Measurements from ENCODE around the gene ADGRL3. TPM values are rescaled to one million over a fixed set of nuclear protein-coding genes. Genes with fewer than 3 reads are reported as not detected.

The ADGRL3 gene
- total RNA-seq, 4 donors from 2014 or later, result 6.5 to 19.0 (median 14.0) TPM

DNA sequence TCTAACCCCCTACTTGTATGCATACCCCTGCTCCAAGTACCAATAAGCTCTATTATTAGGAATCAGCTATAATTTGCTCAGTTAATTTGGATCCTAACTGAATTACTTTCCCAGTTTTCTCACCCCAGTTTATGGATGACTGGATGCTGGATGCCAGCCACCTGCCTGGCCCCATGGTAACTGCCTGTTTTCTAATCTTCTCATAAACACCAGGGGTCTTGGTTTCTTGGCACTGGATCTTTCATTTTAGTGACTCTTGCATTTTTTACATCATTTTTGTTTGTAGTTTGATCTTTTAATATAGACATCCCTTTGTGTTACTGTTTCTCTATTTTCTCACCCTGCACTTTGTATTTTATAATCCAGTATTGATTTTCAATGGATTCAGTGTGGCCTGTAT lies 246.8 kb downstream of the ADGRL3 start:
- Histone ChIP-seq H3K36me3 (no peaks in the 10 kb centered on the region), H3K4me1 (peaks cover 4% of the 10 kb centered on the region)

DNA sequence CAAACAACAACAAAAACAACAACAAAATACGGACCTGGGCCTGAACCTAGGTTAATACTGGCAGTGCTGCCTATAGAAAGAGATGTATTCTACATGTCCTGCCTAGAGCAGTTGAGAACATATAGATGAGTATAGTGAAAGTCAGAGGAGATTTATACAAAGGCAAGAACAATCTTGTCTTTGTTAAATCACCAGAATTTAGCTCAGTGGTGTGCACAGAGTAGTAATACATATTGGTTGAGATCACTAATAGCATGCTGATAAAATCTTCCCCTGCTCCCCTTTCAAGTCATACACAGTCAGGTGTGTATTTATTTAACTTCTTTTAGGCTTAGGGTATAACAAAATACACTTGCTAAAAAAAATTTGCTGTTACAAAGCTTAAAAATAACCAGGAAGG lies 247.8 kb downstream of the ADGRL3 start:
- Histone ChIP-seq H3K36me3 (no peaks in the 10 kb centered on the region), H3K4me3 (no peak overlapping the region), H3K4me1 (peaks cover 4% of the 10 kb centered on the region), H3K27me3 (no peaks in the 10 kb centered on the region), H3K9me3 (no peaks in the 10 kb centered on the region), H3K27ac (no peak overlapping the region)
- no peak for TF ChIP-seq POLR2AphosphoS5 (IDR thresholded peaks at IDR 0.05)
- no peak for DNase-seq (ENCODE audit: low spot score in 2 of 2)
- 78% methylated on average over 1 of the region's 1 CpG for WGBS

More for the DNA sequence above, 246.8 kb downstream of the ADGRL3 start:
- Histone ChIP-seq H3K27ac (no peak overlapping the region), H3K9me3 (no peaks in the 10 kb centered on the region), H3K27me3 (no peaks in the 10 kb centered on the region), H3K4me3 (no peak overlapping the region)
- DNase-seq (ENCODE audit: low spot score in 2 of 2), result no peak
- TF ChIP-seq, protein P1, sequence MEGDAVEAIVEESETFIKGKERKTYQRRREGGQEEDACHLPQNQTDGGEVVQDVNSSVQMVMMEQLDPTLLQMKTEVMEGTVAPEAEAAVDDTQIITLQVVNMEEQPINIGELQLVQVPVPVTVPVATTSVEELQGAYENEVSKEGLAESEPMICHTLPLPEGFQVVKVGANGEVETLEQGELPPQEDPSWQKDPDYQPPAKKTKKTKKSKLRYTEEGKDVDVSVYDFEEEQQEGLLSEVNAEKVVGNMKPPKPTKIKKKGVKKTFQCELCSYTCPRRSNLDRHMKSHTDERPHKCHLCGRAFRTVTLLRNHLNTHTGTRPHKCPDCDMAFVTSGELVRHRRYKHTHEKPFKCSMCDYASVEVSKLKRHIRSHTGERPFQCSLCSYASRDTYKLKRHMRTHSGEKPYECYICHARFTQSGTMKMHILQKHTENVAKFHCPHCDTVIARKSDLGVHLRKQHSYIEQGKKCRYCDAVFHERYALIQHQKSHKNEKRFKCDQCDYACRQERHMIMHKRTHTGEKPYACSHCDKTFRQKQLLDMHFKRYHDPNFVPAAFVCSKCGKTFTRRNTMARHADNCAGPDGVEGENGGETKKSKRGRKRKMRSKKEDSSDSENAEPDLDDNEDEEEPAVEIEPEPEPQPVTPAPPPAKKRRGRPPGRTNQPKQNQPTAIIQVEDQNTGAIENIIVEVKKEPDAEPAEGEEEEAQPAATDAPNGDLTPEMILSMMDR (IDR thresholded peaks at IDR 0.05), result no peak
- TF ChIP-seq POLR2A (IDR thresholded peaks at IDR 0.05) (no peak), EP300 (IDR thresholded peaks at IDR 0.05) (no peak)

DNA sequence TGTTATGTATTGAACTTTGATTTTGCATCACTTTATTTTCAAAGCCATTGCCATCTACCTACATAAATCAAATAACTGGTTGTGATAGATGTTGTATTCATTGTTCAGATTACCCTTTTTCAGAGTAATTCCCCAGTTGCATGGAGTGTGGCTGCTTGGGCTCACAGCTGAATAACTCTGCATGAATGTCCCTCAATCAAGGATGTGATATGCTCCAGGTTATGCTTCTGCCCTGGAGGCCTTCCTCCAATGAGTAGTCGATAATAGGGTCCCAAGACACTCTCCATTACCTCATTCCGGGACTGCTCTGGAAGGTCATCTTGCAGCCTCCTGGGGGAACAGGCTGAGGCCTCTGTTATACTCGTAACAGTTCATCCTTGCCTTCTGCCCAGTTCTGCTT lies 251.8 kb downstream of the ADGRL3 start:
- TF ChIP-seq, protein P1 (IDR thresholded peaks at IDR 0.05), result no peak
- TF ChIP-seq POLR2A (IDR thresholded peaks at IDR 0.05), result no peak
- no peak for TF ChIP-seq EP300 (IDR thresholded peaks at IDR 0.05)
- no peak for TF ChIP-seq POLR2AphosphoS5 (IDR thresholded peaks at IDR 0.05)
- no peak for DNase-seq (ENCODE audit: low spot score in 2 of 2)
- Histone ChIP-seq H3K27ac (no peak overlapping the region), H3K9me3 (no peaks in the 10 kb centered on the region), H3K27me3 (no peaks in the 10 kb centered on the region), H3K36me3 (no peaks in the 10 kb centered on the region), H3K4me1 (no peaks in the 10 kb centered on the region), H3K4me3 (no peak overlapping the region)
- WGBS, result 82% methylated on average over 3 of the region's 3 CpGs

DNA sequence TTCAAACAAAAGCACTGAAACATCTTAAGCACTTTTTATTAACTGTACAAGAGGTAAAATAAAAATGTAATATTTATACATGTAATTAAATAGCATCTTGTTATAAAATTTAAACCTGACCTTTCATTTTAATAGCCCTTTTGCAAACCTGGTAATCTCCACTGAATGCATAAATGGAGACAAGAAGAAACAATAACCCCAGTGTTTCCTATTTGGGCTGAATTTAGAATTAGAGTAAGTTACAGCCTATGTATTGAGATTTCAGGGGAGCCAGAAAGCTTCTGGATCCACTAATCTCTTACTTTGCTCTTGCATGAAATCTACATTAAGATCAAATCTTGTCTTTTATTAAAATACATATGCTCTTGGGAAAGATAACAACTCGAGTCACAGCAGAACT lies 261.8 kb downstream of the ADGRL3 start:
- no peaks in the 10 kb centered on the region for H3K27me3 ChIP-seq
- WGBS, result 58% methylated on average over 1 of the region's 1 CpG
- TF ChIP-seq POLR2AphosphoS5 (IDR thresholded peaks at IDR 0.05) (no peak), POLR2A (IDR thresholded peaks at IDR 0.05) (no peak), EP300 (IDR thresholded peaks at IDR 0.05) (no peak)
- TF ChIP-seq, protein P1 (IDR thresholded peaks at IDR 0.05), result no peak

DNA sequence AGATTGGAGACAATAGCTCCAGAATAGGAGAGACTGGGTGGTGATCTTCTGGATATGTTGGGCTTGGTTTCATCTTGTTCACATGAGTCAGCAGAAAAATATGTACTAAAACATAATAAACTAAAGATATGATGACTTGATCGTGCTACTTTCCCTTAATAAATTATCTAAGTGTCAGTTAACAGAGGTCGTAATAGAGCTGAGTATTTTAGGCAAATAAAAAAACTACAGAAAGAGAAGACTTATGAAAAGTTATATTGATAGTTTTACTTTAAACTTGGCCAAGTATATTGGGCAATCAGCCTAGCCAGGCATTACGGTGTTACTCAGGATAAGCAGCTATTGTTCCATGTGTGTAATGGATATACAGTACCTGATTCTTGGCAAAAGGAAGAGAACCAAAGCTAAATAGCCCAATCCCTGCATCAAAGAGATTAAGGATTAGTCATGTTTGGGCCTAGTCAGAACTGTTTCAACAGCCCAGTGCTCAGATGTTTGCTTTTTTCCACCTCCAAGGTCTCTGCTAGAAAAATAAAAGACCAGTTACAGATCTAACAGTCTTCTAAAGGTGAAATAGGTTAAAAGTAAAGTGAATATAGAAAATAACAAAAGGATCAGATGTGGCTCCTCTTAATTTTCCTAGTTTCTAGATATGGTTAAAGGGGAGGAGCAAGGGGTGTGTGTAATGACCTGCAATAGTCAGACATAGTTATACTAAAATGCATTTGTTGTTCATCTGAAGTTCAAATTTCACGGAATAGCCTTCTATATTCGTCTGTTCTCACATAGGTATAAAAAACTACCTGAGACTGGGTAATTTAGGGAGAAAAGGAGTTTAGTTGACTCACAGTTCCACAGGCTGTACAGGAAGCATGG lies 262.6 kb downstream of the ADGRL3 start:
- TF ChIP-seq, protein P1 (IDR thresholded peaks at IDR 0.05), result no peak
- no peak for TF ChIP-seq POLR2AphosphoS5 (IDR thresholded peaks at IDR 0.05)
- no peak for TF ChIP-seq POLR2A (IDR thresholded peaks at IDR 0.05)
- TF ChIP-seq EP300 (IDR thresholded peaks at IDR 0.05), result no peak
- H3K4me3 ChIP-seq, result no peak overlapping the region

More for the DNA sequence above, 261.8 kb downstream of the ADGRL3 start:
- Histone ChIP-seq H3K36me3 (no peaks in the 10 kb centered on the region), H3K4me3 (no peak overlapping the region), H3K27ac (peak overlapping the region; percentile 57), H3K4me1 (peaks cover 9% of the 10 kb centered on the region), H3K9me3 (no peaks in the 10 kb centered on the region)
- no peak for DNase-seq (ENCODE audit: low spot score in 2 of 2)

More for the DNA sequence above, 262.6 kb downstream of the ADGRL3 start:
- H3K36me3 ChIP-seq, result no peaks in the 10 kb centered on the region
- H3K27ac ChIP-seq, result peak overlapping the region; percentile 57
- WGBS, result 40% methylated on average over 5 of the region's 5 CpGs
- H3K9me3 ChIP-seq, result no peaks in the 10 kb centered on the region
- no peak for DNase-seq (ENCODE audit: low spot score in 2 of 2)
- no peaks in the 10 kb centered on the region for H3K27me3 ChIP-seq
- H3K4me1 ChIP-seq, result peaks cover 9% of the 10 kb centered on the region

All from suprapubic skin (tissue), 4 donors.